Fibroblast of pulmonary artery (primary cell): ENCODE data around the gene TMEM72.
A peak's percentile ranks its signal among the peaks of the same experiment; 100 is the strongest.

Source experiments
- DNase-seq: peaks from one replicate; pipeline ENCODE4 v3.0.0-alpha.2; 2010; ENCODE audit warnings: low read depth
- H3K4me3 ChIP-seq: replicated peaks from 2 replicates; pipeline ENCODE4 v1.5.1; 2011; ENCODE audit warnings: low read depth, mild to moderate bottlenecking, control low read depth, low read length, moderate library complexity
- CTCF ChIP-seq: IDR thresholded peaks from 2 replicates; pipeline ENCODE4 v1.5.1; 2011; ENCODE audit warnings: mild to moderate bottlenecking, control low read depth, low read length, inconsistent platforms; ENCODE audit errors: missing control alignments

Gene TMEM72

GRCh38 chr10:44971935-44972757 is 61.0 kb downstream of the TMEM72 start:
- no peak for TF ChIP-seq CTCF
- H3K4me3 ChIP-seq = no peak overlapping the region
- DNase-seq = no peak

- no peak for DNase-seq
- no peak overlapping the region for H3K4me3 ChIP-seq
- TF ChIP-seq CTCF = no peak
Observed at GRCh38 chr10:44972874-44973306, 61.8 kb downstream of the TMEM72 start.

- no peak for TF ChIP-seq CTCF
- H3K4me3 ChIP-seq = no peak overlapping the region
- no peak for DNase-seq
Observed at GRCh38 chr10:44973323-44974081, 62.4 kb downstream of the TMEM72 start.

GRCh38 chr10:44974082-44974627 is 63.0 kb downstream of the TMEM72 start:
- DNase-seq = no peak
- TF ChIP-seq CTCF = no peak
- H3K4me3 ChIP-seq = peak overlapping the region; percentile 42

- H3K4me3 ChIP-seq = peak overlapping the region; percentile 42
- TF ChIP-seq CTCF = peak; percentile 34
- peak; percentile 57 for DNase-seq
Observed at GRCh38 chr10:44974628-44975430, 63.7 kb downstream of the TMEM72 start.
